ENCODE data around the gene HEATR3. TPM values are rescaled to one million over a fixed set of nuclear protein-coding genes. Genes with fewer than 3 reads are reported as not detected.

HEATR3 gene
- total RNA-seq = 10 to 100 TPM in 1 of 2 donors, 1 to 10 TPM in 1; 5.6 to 11.7 TPM

GRCh38 chr16:50065624-50066481 is at the start of gene HEATR3:
Gene HEATR3 (plus strand): TSS chr16:50065970. CDS start chr16:50066132, 162 bp downstream.
- peak in 1 of 2 donors; percentile 40 for TF ChIP-seq CTCF (IDR thresholded peaks at IDR 0.05)
- Histone ChIP-seq H3K27ac (peak within 1 kb of the TSS; percentile 95 to 99), H3K9me3 (no peaks in the 10 kb centered on the region), H3K36me3 (peaks cover 8% of the 10 kb centered on the region), H3K4me1 (peaks cover 0 to 23% of the 10 kb centered on the region in 2 donors), H3K4me3 (peak within 1 kb of the TSS; percentile 80 to 95), H3K27me3 (no peaks in the 10 kb centered on the region)
- DNase-seq (ENCODE audit: low spot score) = peak; percentile 92

GRCh38 chr16:50017553-50017952 is 48.2 kb upstream of the HEATR3 start:
- Histone ChIP-seq H3K27ac (no peak overlapping the region), H3K36me3 (no peaks in the 10 kb centered on the region), H3K4me3 (no peak overlapping the region), H3K9me3 (no peaks in the 10 kb centered on the region), H3K4me1 (no peaks in the 10 kb centered on the region), H3K27me3 (no peaks in the 10 kb centered on the region)
- no peak for TF ChIP-seq CTCF (IDR thresholded peaks at IDR 0.05)
- no peak for DNase-seq (ENCODE audit: low spot score)

GRCh38 chr16:50021544-50021943 is 44.2 kb upstream of the HEATR3 start:
- Histone ChIP-seq H3K4me1 (peaks cover 0 to 13% of the 10 kb centered on the region in 2 donors), H3K27ac (no peak overlapping the region), H3K9me3 (no peaks in the 10 kb centered on the region), H3K36me3 (no peaks in the 10 kb centered on the region), H3K27me3 (no peaks in the 10 kb centered on the region), H3K4me3 (no peak overlapping the region)
- DNase-seq (ENCODE audit: low spot score) = no peak
- TF ChIP-seq CTCF (IDR thresholded peaks at IDR 0.05) = no peak

GRCh38 chr16:50023641-50024040 is 42.1 kb upstream of the HEATR3 start:
- H3K4me1 ChIP-seq = peaks cover 0 to 20% of the 10 kb centered on the region in 2 donors
- no peak overlapping the region for H3K4me3 ChIP-seq
- H3K36me3 ChIP-seq = no peaks in the 10 kb centered on the region
- no peak for DNase-seq (ENCODE audit: low spot score)
- no peak overlapping the region for H3K27ac ChIP-seq
- no peaks in the 10 kb centered on the region for H3K27me3 ChIP-seq
- no peaks in the 10 kb centered on the region for H3K9me3 ChIP-seq
- no peak for TF ChIP-seq CTCF (IDR thresholded peaks at IDR 0.05)

- no peak for DNase-seq (ENCODE audit: low spot score)
- H3K36me3 ChIP-seq = no peaks in the 10 kb centered on the region
These were observed 41.6 kb upstream of the HEATR3 start for GRCh38 chr16:50024207-50024606.

More at GRCh38 chr16:50024207-50024606, 41.6 kb upstream of the HEATR3 start:
- Histone ChIP-seq H3K4me1 (peaks cover 0 to 20% of the 10 kb centered on the region in 2 donors), H3K27ac (no peak overlapping the region), H3K9me3 (no peaks in the 10 kb centered on the region), H3K27me3 (no peaks in the 10 kb centered on the region), H3K4me3 (no peak overlapping the region)
- no peak for TF ChIP-seq CTCF (IDR thresholded peaks at IDR 0.05)
